HUDEP-2 (cell line): ENCODE data around the gene YPEL4.

ENCODE experiments used
- DNase-seq, 76 experiments: peaks; one replicate each; lab custom pipeline; 2025; ENCODE audit not compliant: unreplicated experiment in 76 of 76; lab: John Stamatoyannopoulos, UW

YPEL4 gene

GRCh38 chr11:57597461-57597915, 52.2 kb downstream of the YPEL4 start, which contains the start of gene SERPING1:
Gene SERPING1, plus strand, starts transcription at chr11:57597685. Its CDS starts 586 bp downstream, at chr11:57598271.
- no peak for DNase-seq

- no peak for DNase-seq
Measured at GRCh38 chr11:57596266-57596885, 53.3 kb downstream of the YPEL4 start.
